HepG2 (cell line): Measurements from ENCODE around the gene DCTN4. TPM values are rescaled to one million over a fixed set of nuclear protein-coding genes. Genes with fewer than 3 reads are reported as not detected.

Experiments
- DR1 ChIP-seq: sonication (generic); formaldehyde crosslinking; IDR thresholded peaks from 2 replicates; pipeline ENCODE4 v1.8.0; 2021; ENCODE audit warnings: mild to moderate bottlenecking, missing genetic modification reagents, inconsistent platforms
- EZH2 ChIP-seq: conservative IDR thresholded peaks from 2 replicates; pipeline ENCODE4 v1.6.1; 2012; ENCODE audit warnings: mild to moderate bottlenecking, low read depth, low read length, moderate library complexity
- FOXA3 ChIP-seq: IDR thresholded peaks from 2 replicates; pipeline ENCODE4 v1.6.1; 2016; ENCODE audit warnings: missing genetic modification reagents, missing compliant biosample characterization
- KLF16 ChIP-seq, 2 experiments: sonication (generic) in 1 of 2; formaldehyde crosslinking in 1 of 2; IDR thresholded peaks; 2 replicates each; pipeline versions ENCODE4 v1.6.1 to v1.8.0; 2016 to 2023; ENCODE audit warnings: missing genetic modification reagents in 2 of 2, missing compliant biosample characterization in 1 of 2
- NRL ChIP-seq: sonication (generic); formaldehyde crosslinking; IDR thresholded peaks from 2 replicates; pipeline ENCODE4 v1.5.0; 2020; ENCODE audit warnings: missing genetic modification reagents, mild to moderate bottlenecking, moderate library complexity, borderline replicate concordance
- POLR2A ChIP-seq, 2 experiments: IDR thresholded peaks; 2 replicates each; pipeline ENCODE4 v1.6.1; 2011; ENCODE audit warnings: low read depth in 2 of 2, low read length in 2 of 2, mild to moderate bottlenecking in 1 of 2, moderate library complexity in 1 of 2; ENCODE audit not compliant: insufficient read depth in 1 of 2
- SRY ChIP-seq: sonication (generic); formaldehyde crosslinking; IDR thresholded peaks from 2 replicates; pipeline ENCODE4 v1.8.0; 2022; ENCODE audit warnings: mild to moderate bottlenecking, missing genetic modification reagents
- ZNF383 ChIP-seq: sonication (generic); formaldehyde crosslinking; IDR thresholded peaks from 2 replicates; pipeline ENCODE4 v1.4.0; 2020; ENCODE audit warnings: missing genetic modification reagents, mild to moderate bottlenecking, borderline replicate concordance
- ZNF468 ChIP-seq: sonication (generic); formaldehyde crosslinking; IDR thresholded peaks from 2 replicates; pipeline ENCODE4 v1.8.0; 2022; ENCODE audit warnings: mild to moderate bottlenecking, moderate library complexity, missing genetic modification reagents
- ZNF569 ChIP-seq: sonication (generic); formaldehyde crosslinking; IDR thresholded peaks from 2 replicates; pipeline ENCODE4 v1.5.0; 2020; ENCODE audit warnings: mild to moderate bottlenecking, missing genetic modification reagents, moderate library complexity, borderline replicate concordance
- ZNF781 ChIP-seq: sonication (generic); formaldehyde crosslinking; IDR thresholded peaks from 2 replicates; pipeline ENCODE4 v1.5.1; 2020; ENCODE audit warnings: borderline replicate concordance, mild to moderate bottlenecking, missing genetic modification reagents; ENCODE audit errors: not compliant biosample characterization
- polyA plus RNA-seq, 8 experiments: library from polyadenylated mRNA; depleted of rRNA in 3 of 8; stranded (reverse) in 7 of 8; unstranded in 1 of 8; fragments of >200 nt; fragmentation: Illumina TruSeq in 4 of 8; extraction: Trizol in 4 of 8; gene quantifications; 2 replicates each; pipeline versions ENCODE4 v1.2.1 to v1.2.3, GENCODE V29; 2011 to 2016; ENCODE audit warnings: low read depth in 4 of 8, missing spikeins in 1 of 8, mixed read lengths in 1 of 8; ENCODE audit not compliant: insufficient read depth in 1 of 8
- total RNA-seq, 5 experiments: library from RNA; depleted of rRNA; stranded (reverse); fragments of >200 nt; fragmentation: Illumina TruSeq; extraction: Trizol; gene quantifications; 2 replicates each; pipeline ENCODE4 v1.2.3, GENCODE V29; 2016; ENCODE audit warnings: low read depth in 1 of 5
- TF ChIP-seq, protein P1 (sequence below): sonication (generic); formaldehyde crosslinking; IDR thresholded peaks from 2 replicates; pipeline ENCODE4 v1.4.0; 2020; ENCODE audit warnings: missing genetic modification reagents
- TF ChIP-seq, protein P2 (sequence below): sonication (generic); formaldehyde crosslinking; IDR thresholded peaks from 2 replicates; pipeline ENCODE4 v1.4.0; 2020; ENCODE audit warnings: missing genetic modification reagents
- TF ChIP-seq, protein P3 (sequence below): sonication (generic); formaldehyde crosslinking; IDR thresholded peaks from 2 replicates; pipeline ENCODE4 v1.4.0; 2020; ENCODE audit warnings: missing genetic modification reagents, mild to moderate bottlenecking, borderline replicate concordance
- TF ChIP-seq, protein P4 (sequence below): sonication (generic); formaldehyde crosslinking; IDR thresholded peaks from 2 replicates; pipeline ENCODE4 v1.8.1; 2023; ENCODE audit warnings: mild to moderate bottlenecking, missing genetic modification reagents
- TF ChIP-seq, protein P5 (sequence below): sonication (generic); formaldehyde crosslinking; conservative IDR thresholded peaks from 2 replicates; pipeline ENCODE4 v1.8.0; 2022; ENCODE audit warnings: low read depth, missing genetic modification reagents

The DCTN4 gene
- total and polyA plus RNA-seq, 2 of the 13 experiments (the other 11 are each of a cell fraction or from before 2014, with no cell fraction given) = 24.1 to 26.9 TPM

DNA sequence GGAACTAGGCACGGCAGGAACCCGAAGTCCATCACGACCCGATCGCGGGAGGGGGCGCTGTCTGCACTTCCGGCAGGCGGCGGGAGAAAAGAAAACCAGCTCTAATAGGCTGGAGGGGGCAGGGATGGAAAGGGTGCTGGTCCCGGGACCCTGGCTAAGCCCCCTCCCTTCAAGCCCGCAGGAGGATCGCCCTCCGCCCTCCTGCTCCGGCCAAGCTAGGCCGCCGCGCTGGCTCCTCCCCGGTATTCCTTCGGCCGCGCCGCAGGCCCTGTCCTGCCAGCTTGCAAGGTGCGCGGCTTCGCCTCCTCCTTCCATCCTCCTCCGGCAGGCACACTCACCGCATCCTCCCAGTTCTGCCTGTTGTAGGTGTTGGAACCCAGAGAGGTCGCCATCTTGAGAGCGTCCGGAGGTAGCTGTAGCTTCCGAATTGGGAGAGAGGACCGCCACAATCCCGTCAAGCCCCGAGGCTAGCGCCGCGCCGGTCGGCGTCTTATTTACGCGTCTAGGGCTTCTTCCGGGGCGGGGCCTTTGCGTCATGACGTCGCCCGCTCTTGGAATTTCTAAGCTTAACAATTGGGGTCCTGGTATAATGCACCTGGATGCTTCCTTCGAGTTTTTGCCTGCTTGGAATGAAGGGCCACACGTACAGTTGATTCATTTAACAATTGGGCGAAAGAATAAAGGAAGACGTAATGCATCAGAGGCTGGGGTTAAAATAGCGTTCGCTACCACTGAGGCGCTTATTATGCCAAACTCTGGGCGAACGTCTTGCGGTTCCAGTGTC, 58.0 kb downstream of the DCTN4 start, which contains the start of gene RBM22 (continued):
- TF ChIP-seq, protein P1, sequence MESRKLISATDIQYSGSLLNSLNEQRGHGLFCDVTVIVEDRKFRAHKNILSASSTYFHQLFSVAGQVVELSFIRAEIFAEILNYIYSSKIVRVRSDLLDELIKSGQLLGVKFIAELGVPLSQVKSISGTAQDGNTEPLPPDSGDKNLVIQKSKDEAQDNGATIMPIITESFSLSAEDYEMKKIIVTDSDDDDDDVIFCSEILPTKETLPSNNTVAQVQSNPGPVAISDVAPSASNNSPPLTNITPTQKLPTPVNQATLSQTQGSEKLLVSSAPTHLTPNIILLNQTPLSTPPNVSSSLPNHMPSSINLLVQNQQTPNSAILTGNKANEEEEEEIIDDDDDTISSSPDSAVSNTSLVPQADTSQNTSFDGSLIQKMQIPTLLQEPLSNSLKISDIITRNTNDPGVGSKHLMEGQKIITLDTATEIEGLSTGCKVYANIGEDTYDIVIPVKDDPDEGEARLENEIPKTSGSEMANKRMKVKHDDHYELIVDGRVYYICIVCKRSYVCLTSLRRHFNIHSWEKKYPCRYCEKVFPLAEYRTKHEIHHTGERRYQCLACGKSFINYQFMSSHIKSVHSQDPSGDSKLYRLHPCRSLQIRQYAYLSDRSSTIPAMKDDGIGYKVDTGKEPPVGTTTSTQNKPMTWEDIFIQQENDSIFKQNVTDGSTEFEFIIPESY (CRISPR knock-in tag) = no peak; the same call in 1 of the 2 replicates
- TF ChIP-seq, protein P2, sequence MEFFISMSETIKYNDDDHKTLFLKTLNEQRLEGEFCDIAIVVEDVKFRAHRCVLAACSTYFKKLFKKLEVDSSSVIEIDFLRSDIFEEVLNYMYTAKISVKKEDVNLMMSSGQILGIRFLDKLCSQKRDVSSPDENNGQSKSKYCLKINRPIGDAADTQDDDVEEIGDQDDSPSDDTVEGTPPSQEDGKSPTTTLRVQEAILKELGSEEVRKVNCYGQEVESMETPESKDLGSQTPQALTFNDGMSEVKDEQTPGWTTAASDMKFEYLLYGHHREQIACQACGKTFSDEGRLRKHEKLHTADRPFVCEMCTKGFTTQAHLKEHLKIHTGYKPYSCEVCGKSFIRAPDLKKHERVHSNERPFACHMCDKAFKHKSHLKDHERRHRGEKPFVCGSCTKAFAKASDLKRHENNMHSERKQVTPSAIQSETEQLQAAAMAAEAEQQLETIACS (CRISPR knock-in tag) = no peak
- TF ChIP-seq ZNF468 (CRISPR knock-in tag) = no peak
- peak; percentile 87 for TF ChIP-seq DR1
- TF ChIP-seq KLF16 (CRISPR knock-in tag; IDR thresholded peaks at IDR 0.05) = peak in 1 of 2 experiments; percentile 59; a peak in 2 of 4 replicates
- TF ChIP-seq, protein P3, sequence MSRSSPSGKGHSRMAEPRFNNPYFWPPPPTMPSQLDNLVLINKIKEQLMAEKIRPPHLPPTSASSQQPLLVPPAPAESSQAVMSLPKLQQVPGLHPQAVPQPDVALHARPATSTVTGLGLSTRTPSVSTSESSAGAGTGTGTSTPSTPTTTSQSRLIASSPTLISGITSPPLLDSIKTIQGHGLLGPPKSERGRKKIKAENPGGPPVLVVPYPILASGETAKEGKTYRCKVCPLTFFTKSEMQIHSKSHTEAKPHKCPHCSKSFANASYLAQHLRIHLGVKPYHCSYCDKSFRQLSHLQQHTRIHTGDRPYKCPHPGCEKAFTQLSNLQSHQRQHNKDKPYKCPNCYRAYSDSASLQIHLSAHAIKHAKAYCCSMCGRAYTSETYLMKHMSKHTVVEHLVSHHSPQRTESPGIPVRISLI (CRISPR knock-in tag) = no peak
- TF ChIP-seq, protein P4, sequence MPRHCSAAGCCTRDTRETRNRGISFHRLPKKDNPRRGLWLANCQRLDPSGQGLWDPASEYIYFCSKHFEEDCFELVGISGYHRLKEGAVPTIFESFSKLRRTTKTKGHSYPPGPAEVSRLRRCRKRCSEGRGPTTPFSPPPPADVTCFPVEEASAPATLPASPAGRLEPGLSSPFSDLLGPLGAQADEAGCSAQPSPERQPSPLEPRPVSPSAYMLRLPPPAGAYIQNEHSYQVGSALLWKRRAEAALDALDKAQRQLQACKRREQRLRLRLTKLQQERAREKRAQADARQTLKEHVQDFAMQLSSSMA (CRISPR knock-in tag) = peak; percentile 99
- TF ChIP-seq ZNF781 = peak; percentile 29
- TF ChIP-seq EZH2 = no peak
- TF ChIP-seq SRY (CRISPR knock-in tag) = no peak
- peak; percentile 73 to 85 for TF ChIP-seq POLR2A (IDR thresholded peaks at IDR 0.05; ENCODE audit: insufficient read depth in 1 of 2, low read depth in 2 of 2, low read length in 2 of 2)
- peak; percentile 82 for TF ChIP-seq FOXA3 (CRISPR knock-in tag)
- no peak for TF ChIP-seq ZNF383 (CRISPR knock-in tag)
- TF ChIP-seq, protein P5, sequence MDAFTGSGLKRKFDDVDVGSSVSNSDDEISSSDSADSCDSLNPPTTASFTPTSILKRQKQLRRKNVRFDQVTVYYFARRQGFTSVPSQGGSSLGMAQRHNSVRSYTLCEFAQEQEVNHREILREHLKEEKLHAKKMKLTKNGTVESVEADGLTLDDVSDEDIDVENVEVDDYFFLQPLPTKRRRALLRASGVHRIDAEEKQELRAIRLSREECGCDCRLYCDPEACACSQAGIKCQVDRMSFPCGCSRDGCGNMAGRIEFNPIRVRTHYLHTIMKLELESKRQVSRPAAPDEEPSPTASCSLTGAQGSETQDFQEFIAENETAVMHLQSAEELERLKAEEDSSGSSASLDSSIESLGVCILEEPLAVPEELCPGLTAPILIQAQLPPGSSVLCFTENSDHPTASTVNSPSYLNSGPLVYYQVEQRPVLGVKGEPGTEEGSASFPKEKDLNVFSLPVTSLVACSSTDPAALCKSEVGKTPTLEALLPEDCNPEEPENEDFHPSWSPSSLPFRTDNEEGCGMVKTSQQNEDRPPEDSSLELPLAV = no peak
- TF ChIP-seq NRL = peak; percentile 72; the same call in 1 of the 2 replicates
- no peak for TF ChIP-seq ZNF569 (CRISPR knock-in tag)
